Erythroblast (primary cell): ENCODE results near the gene ATP5PD.

Experiments used
- GATA1 ChIP-seq: IDR thresholded peaks from 2 replicates; pipeline ENCODE4 v1.6.1; 2011; ENCODE audit warnings: low read depth, mild to moderate bottlenecking, control low read depth, low read length, moderate library complexity
- POLR2A ChIP-seq: IDR thresholded peaks from 2 replicates; pipeline ENCODE4 v1.6.1; 2011; ENCODE audit warnings: mild to moderate bottlenecking, low read length

GRCh38 chr17:75075597-75076336, 29.0 kb upstream of the ATP5PD start:
- no peak for TF ChIP-seq POLR2A
- no peak for TF ChIP-seq GATA1
